B cell (primary cell): ENCODE measurements around the gene ADRM1. TPM values are rescaled to one million over a fixed set of nuclear protein-coding genes. Genes with fewer than 3 reads are reported as not detected.

ENCODE experiments used
- ATAC-seq: fragments of 200-7000 bp; cut with Tn5 transposase; one replicate; pipeline ENCODE4 v1.10.0; 2021; ENCODE audit warnings: low read depth, mild to moderate bottlenecking, moderate number of reproducible peaks, moderate library complexity
- CTCF ChIA-PET: fragments of 350-600 bp; sonication (Branson Sonifier 250); formaldehyde crosslinking; loops from one replicate; lab custom pipeline; 2021; ENCODE audit warnings: antibody characterized with exemption, inconsistent platforms; lab: Charles Lee
- POLR2A ChIA-PET: fragments of 350-600 bp; sonication (Branson Sonifier 250); formaldehyde crosslinking; loops from one replicate; lab custom pipeline; 2021; ENCODE audit warnings: antibody characterized with exemption; lab: Charles Lee
- DNase-seq: peaks from one replicate; pipeline ENCODE4 v3.0.0; 2013
- H2AFZ ChIP-seq: 2 replicates; pipeline ENCODE4 v1.6.1; 2012; ENCODE audit warnings: mild to moderate bottlenecking, low read depth, low read length; ENCODE audit not compliant: insufficient read depth, poor library complexity, severe bottlenecking
- H3K27ac ChIP-seq, 2 donors: 1 replicate in 1 of 2; 2 replicates in 1 of 2; pipeline ENCODE4 v1.5.1; 2012 to 2013; ENCODE audit warnings: low read length in 2 of 2, mild to moderate bottlenecking in 2 of 2, moderate library complexity in 1 of 2
- H3K27me3 ChIP-seq, 4 experiments: fragments of 200-600 bp in 1 of 4; sonication (generic) in 1 of 4; replicated peaks in 1 of 4; 1 replicate in 2 of 4; 2 replicates in 2 of 4; pipeline versions ENCODE4 v1.6.1 to v1.7.0; 2013 to 2016; ENCODE audit warnings: low read length in 3 of 4, mild to moderate bottlenecking in 2 of 4, mixed read lengths in 1 of 4, moderate library complexity in 1 of 4; ENCODE audit not compliant: insufficient read depth in 4 of 4, control insufficient read depth in 3 of 4; ENCODE audit errors: control extremely low read depth in 1 of 4
- H3K36me3 ChIP-seq, 2 experiments: replicated peaks in 1 of 2; 1 replicate in 1 of 2; 2 replicates in 1 of 2; pipeline versions ENCODE4 v1.6.1 to v1.7.1; 2013; ENCODE audit warnings: low read length in 1 of 2; ENCODE audit not compliant: insufficient read depth in 2 of 2, control insufficient read depth in 1 of 2; ENCODE audit errors: control extremely low read depth in 1 of 2, extremely low read depth in 1 of 2
- H3K4me1 ChIP-seq, 2 donors: fragments of 200-600 bp in 1 of 2; sonication (generic) in 1 of 2; 1 replicate in 1 of 2; 2 replicates in 1 of 2; pipeline versions ENCODE4 v1.5.1 to v1.6.1; 2013 to 2017; ENCODE audit warnings: low read length in 2 of 2; ENCODE audit not compliant: control insufficient read depth in 2 of 2, insufficient read depth in 2 of 2
- H3K4me2 ChIP-seq: replicated peaks from 2 replicates; pipeline ENCODE3; 2012; ENCODE audit warnings: mild to moderate bottlenecking, low read depth, low read length; ENCODE audit not compliant: poor library complexity, severe bottlenecking
- H3K4me3 ChIP-seq, 5 experiments: fragments of 200-600 bp in 1 of 5; sonication (generic) in 1 of 5; 1 replicate in 3 of 5; 2 replicates in 2 of 5; pipeline versions ENCODE4 v1.5.1 to v1.7.0; 2011 to 2016; ENCODE audit warnings: low read length in 4 of 5, mild to moderate bottlenecking in 4 of 5, low read depth in 2 of 5, control low read depth in 1 of 5, moderate library complexity in 1 of 5; ENCODE audit not compliant: insufficient read depth in 1 of 5; ENCODE audit errors: control extremely low read depth in 1 of 5, extremely low read depth in 1 of 5
- H3K79me2 ChIP-seq: fragments of 200-600 bp; sonication (generic); one replicate; pipeline ENCODE4 v1.6.0; 2016; ENCODE audit warnings: low read length; ENCODE audit not compliant: control insufficient read depth, insufficient read depth
- H3K9ac ChIP-seq: fragments of 200-600 bp; sonication (generic); 2 replicates; pipeline ENCODE4 v1.6.1; 2017; ENCODE audit warnings: mild to moderate bottlenecking, low read length, moderate library complexity
- H3K9me3 ChIP-seq, 3 donors: one replicate each; pipeline versions ENCODE4 v1.6.1 to v1.7.1; 2013; ENCODE audit warnings: low read length in 2 of 3; ENCODE audit not compliant: control insufficient read depth in 2 of 3, insufficient read depth in 1 of 3; ENCODE audit errors: control extremely low read depth in 1 of 3
- H4K20me1 ChIP-seq: 2 replicates; pipeline ENCODE4 v1.6.0; 2012; ENCODE audit warnings: mild to moderate bottlenecking, low read length; ENCODE audit not compliant: insufficient read depth, control insufficient read depth, poor library complexity, severe bottlenecking
- H3K27ac Mint-ChIP-seq: one replicate; pipeline ENCODE4 v1.8.0; 2021; ENCODE audit warnings: mixed read lengths
- H3K27me3 Mint-ChIP-seq: one replicate; pipeline ENCODE4 v1.8.0; 2021; ENCODE audit warnings: mixed read lengths
- H3K4me1 Mint-ChIP-seq: one replicate; pipeline ENCODE4 v1.8.0; 2021; ENCODE audit warnings: mixed read lengths
- H3K4me3 Mint-ChIP-seq: one replicate; pipeline ENCODE4 v1.8.0; 2021; ENCODE audit warnings: mixed read lengths
- H3K9me3 Mint-ChIP-seq: one replicate; pipeline ENCODE4 v1.8.0; 2022; ENCODE audit warnings: mixed read lengths; ENCODE audit not compliant: insufficient read depth
- CTCF ChIP-seq: fragments of 200-600 bp; IDR thresholded peaks from one replicate; pipeline ENCODE4 v1.8.0; 2022; ENCODE audit warnings: antibody characterized with exemption, mild to moderate bottlenecking
- EZH2 ChIP-seq: IDR thresholded peaks from 2 replicates; pipeline ENCODE4 v1.6.1; 2012; ENCODE audit warnings: borderline replicate concordance, low read depth, mild to moderate bottlenecking, moderate library complexity, low read length; ENCODE audit not compliant: insufficient read depth, poor library complexity, severe bottlenecking
- whole genome bisulfite sequencing: methylation state at CpG from one replicate; pipeline ENCODE4 v1.1.5; 2013; ENCODE audit warnings: missing lambda C conversion rate; ENCODE audit not compliant: insufficient coverage; 5-methylcytosine and 5-hydroxymethylcytosine counted together
- intact Hi-C: fragments of 100-400 bp; cut with micrococcal nuclease; formaldehyde crosslinking; loops from one replicate; pipeline ENCODE4 v1.10.0; 2022
- polyA plus RNA-seq: library from polyadenylated mRNA; depleted of rRNA; stranded (reverse); fragments of >200 nt; gene quantifications from 2 replicates; pipeline ENCODE4 v1.2.3, GENCODE V29; 2012
- total RNA-seq, 2 donors: library from RNA; stranded (reverse); fragments of 120-200 nt in 1 of 2; gene quantifications; 1 replicate in 1 of 2; 2 replicates in 1 of 2; pipeline versions ENCODE4 v1.2.3 to v1.2.4, GENCODE V29; 2013 to 2022

Gene ADRM1
- total and polyA plus RNA-seq, 2 donors (not counting 1 experiment from before 2014, with no cell fraction given) = 73.9 to 87.2 TPM

GRCh38 chr20:62314711-62315302 is 12.0 kb downstream of the ADRM1 start:
- intact Hi-C loops = no loop called here
- CTCF ChIA-PET = interaction anchor here (1.8 kb wide), 1 partner anchor 68 kb away, joined by 7 read pairs; no protein-coding TSS in a partner anchor

More at GRCh38 chr20:62314711-62315302, 12.0 kb downstream of the ADRM1 start:
- Histone ChIP-seq H3K27me3 (no peaks in the 10 kb centered on the region), H3K36me3 (peaks cover 0 to 19% of the 10 kb centered on the region in 2 experiments), H4K20me1 (no peaks in the 10 kb centered on the region), H3K4me3 (no peak overlapping the region), H3K9me3 (no peaks in the 10 kb centered on the region), H3K79me2 (no peaks in the 10 kb centered on the region), H3K27ac (no peak overlapping the region), H3K9ac (no peak overlapping the region), H2AFZ (no peak overlapping the region), H3K4me2 (no peak overlapping the region), H3K4me1 (no peaks in the 10 kb centered on the region)
- Mint-ChIP-seq H3K27ac (no peak overlapping the region), H3K27me3 (no peaks in the 10 kb centered on the region), H3K9me3 (no peaks in the 10 kb centered on the region), H3K4me1 (no peaks in the 10 kb centered on the region), H3K4me3 (no peak overlapping the region)
- TF ChIP-seq EZH2 = no peak
- TF ChIP-seq CTCF = no peak
- no peak for ATAC-seq
- no peak for DNase-seq
- POLR2A ChIA-PET = no interaction called here
- 96% methylated on average over 25 of the region's 25 CpGs for WGBS
